ENCODE measurements around the gene ANKMY1. TPM values are rescaled to one million over a fixed set of nuclear protein-coding genes. Genes with fewer than 3 reads are reported as not detected.

ANKMY1 gene
- total and polyA plus RNA-seq, 7 experiments from 2014 or later = 7.7 to 83.4 (median 34.8) TPM

DNA sequence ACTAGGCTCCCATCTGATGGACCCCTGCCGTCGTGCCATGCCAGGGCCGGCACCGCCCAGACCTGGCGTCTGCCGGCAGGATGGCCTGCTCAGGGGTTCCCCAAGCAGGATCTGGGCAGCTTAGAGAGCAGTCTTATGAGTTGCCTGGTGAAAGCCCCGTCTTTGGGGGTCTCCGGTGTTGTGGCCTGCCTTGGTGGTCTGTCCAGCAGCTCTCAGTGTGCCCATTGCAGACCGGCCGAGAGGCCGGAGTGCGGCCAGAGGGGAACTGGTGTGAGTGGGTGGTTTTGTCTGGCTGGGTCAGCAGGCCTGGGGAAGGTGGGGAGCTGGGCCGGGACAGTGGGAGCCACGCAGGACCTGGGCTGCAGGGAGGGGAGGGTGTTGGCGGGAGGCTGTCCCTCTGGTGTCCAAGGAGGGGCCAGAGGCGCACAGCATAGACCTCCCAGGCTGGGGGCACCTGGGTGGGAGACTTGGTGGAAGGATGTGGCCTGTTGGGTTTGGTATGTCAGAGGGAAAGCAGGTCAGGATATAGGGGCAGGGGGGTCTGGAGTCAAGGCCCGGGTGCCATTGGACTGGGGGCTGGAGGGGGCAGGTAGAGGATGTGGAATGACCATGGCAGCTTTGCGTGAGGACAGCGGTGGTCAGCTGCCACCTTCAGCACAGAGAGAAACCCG is 105.9 kb downstream of the ANKMY1 start:
- intact Hi-C loops (cut with micrococcal nuclease) = no loop called here
- peak in 1 of 9 donors; percentile 4 for DNase-seq
- POLR2A ChIA-PET = no interaction called here
- ATAC-seq = no peak
- Mint-ChIP-seq H3K27me3 (peaks cover 37 to 61% (median 43%) of the 10 kb centered on the region in 5 donors), H3K4me1 (peaks cover 0 to 16% (median 9%) of the 10 kb centered on the region in 7 donors), H3K36me3 (no peaks in the 10 kb centered on the region), H3K27ac (peak overlapping the region in 1 of 9 donors; percentile 55), H3K4me3 (peak overlapping the region; percentile 25 to 83 (median 57)), H3K9me3 (peaks cover 0 to 3% (median 0%) of the 10 kb centered on the region in 11 donors)
- Histone ChIP-seq H3K4me3 (ENCODE audit: low read length) (no peak overlapping the region), H3K27ac (ENCODE audit: low read depth, low read length) (no peak overlapping the region), H3K9me3 (ENCODE audit: control insufficient read depth in 2 of 3, low read length in 3 of 3) (no peaks in the 10 kb centered on the region), H3K27me3 (ENCODE audit: control insufficient read depth in 2 of 2, insufficient read depth in 2 of 2, low read length in 2 of 2) (peaks cover 0 to 19% of the 10 kb centered on the region in 2 donors), H3K36me3 (ENCODE audit: control insufficient read depth in 2 of 3, insufficient read depth in 3 of 3, low read length in 3 of 3) (no peaks in the 10 kb centered on the region), H3K4me1 (ENCODE audit: control insufficient read depth in 2 of 2, insufficient read depth in 2 of 2, low read length in 2 of 2) (no peaks in the 10 kb centered on the region)
- CTCF ChIA-PET = no interaction called here

DNA sequence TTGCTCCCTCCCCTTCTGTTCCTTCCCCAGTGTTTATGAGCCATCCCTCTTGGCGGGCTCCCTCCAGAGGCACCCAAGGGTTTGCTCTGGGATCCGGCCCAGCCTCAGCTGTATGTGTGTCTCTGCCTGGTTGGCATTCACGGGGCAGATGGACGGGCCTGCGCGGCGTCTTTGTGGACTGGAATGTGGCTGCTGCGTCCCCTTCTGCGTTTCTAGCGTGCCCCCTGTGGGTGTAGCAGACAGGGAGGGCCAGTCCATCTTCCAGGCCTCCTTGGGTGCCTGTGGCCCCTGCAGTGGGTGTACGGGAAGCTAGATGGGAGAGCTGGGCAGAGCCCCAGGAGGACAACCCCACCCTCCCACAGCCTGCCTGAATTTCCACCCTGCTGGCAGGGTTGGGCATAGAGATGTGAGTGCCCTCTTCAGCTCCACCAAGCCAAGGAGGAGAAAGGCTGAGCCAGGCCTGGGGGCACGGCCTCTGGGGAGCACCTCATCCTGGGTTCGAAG is 106.6 kb downstream of the ANKMY1 start:
- intact Hi-C loops (cut with micrococcal nuclease) = no loop called here
- Mint-ChIP-seq H3K27ac (peak overlapping the region in 1 of 9 donors; percentile 37), H3K9me3 (peaks cover 0 to 3% (median 0%) of the 10 kb centered on the region in 11 donors), H3K4me3 (peak overlapping the region in 6 of 10 donors; percentile 6 to 83 (median 48)), H3K27me3 (peaks cover 37 to 61% (median 42%) of the 10 kb centered on the region in 5 donors), H3K4me1 (peaks cover 0 to 16% (median 9%) of the 10 kb centered on the region in 7 donors), H3K36me3 (no peaks in the 10 kb centered on the region)
- ChIA-PET CTCF (no interaction called here), POLR2A (no interaction called here)
- H3K4me1 ChIP-seq (ENCODE audit: control insufficient read depth in 2 of 2, insufficient read depth in 2 of 2, low read length in 2 of 2) = no peaks in the 10 kb centered on the region
- DNase-seq (peak in 1 of 9 donors; percentile 7), ATAC-seq (no peak)
- H3K36me3 ChIP-seq (ENCODE audit: control insufficient read depth in 2 of 3, insufficient read depth in 3 of 3, low read length in 3 of 3) = no peaks in the 10 kb centered on the region
- no peak overlapping the region for H3K4me3 ChIP-seq (ENCODE audit: low read length)
- H3K27ac ChIP-seq (ENCODE audit: low read depth, low read length) = no peak overlapping the region
- H3K27me3 ChIP-seq (ENCODE audit: control insufficient read depth in 2 of 2, insufficient read depth in 2 of 2, low read length in 2 of 2) = peaks cover 0 to 19% of the 10 kb centered on the region in 2 donors
- H3K9me3 ChIP-seq (ENCODE audit: control insufficient read depth in 2 of 3, low read length in 3 of 3) = no peaks in the 10 kb centered on the region

DNA sequence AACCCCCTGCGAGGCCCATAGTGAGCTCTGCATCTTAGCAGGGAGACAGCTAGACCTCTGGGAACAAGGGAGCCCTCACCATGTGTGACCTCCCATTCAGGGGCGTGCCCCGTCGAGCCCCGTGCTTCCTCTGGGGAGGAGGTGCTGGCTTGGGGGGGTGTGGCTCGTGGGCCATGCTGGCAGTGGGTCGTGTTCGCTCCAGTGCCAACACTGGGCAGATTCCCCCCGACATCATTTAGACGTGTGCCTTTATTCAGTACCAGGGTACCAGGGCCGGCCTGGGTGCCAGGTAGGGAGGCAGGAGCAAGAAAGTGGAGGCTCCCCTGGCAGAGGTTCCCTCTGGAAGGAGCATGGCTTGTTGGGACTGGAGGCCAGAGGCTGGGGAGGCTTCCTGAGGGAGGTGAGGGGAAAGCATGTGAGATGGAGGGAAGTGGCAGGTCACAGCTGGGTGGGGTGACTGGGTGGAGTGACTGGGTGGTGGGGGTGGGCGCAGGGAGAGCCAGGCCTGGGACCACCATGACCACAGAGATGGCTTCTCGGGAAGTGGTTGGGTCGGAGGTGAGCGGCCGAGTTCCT is 107.2 kb downstream of the ANKMY1 start:
- Histone ChIP-seq H3K27ac (ENCODE audit: low read depth, low read length) (no peak overlapping the region), H3K4me3 (ENCODE audit: low read length) (no peak overlapping the region), H3K27me3 (ENCODE audit: control insufficient read depth in 2 of 2, insufficient read depth in 2 of 2, low read length in 2 of 2) (peaks cover 0 to 19% of the 10 kb centered on the region in 2 donors), H3K9me3 (ENCODE audit: control insufficient read depth in 2 of 3, low read length in 3 of 3) (no peaks in the 10 kb centered on the region), H3K36me3 (ENCODE audit: control insufficient read depth in 2 of 3, insufficient read depth in 3 of 3, low read length in 3 of 3) (no peaks in the 10 kb centered on the region), H3K4me1 (ENCODE audit: control insufficient read depth in 2 of 2, insufficient read depth in 2 of 2, low read length in 2 of 2) (no peaks in the 10 kb centered on the region)
- no peaks in the 10 kb centered on the region for H3K36me3 Mint-ChIP-seq
- peaks cover 0 to 3% (median 0%) of the 10 kb centered on the region in 11 donors for H3K9me3 Mint-ChIP-seq
- peak overlapping the region in 2 of 9 donors; percentile 13 to 37 for H3K27ac Mint-ChIP-seq
- H3K4me3 Mint-ChIP-seq = peak overlapping the region in 5 of 10 donors; percentile 6 to 83 (median 41)
- ChIA-PET POLR2A (no interaction called here), CTCF (no interaction called here)
- DNase-seq = no peak
- intact Hi-C loops (cut with micrococcal nuclease) = no loop called here
- H3K27me3 Mint-ChIP-seq = peaks cover 38 to 61% (median 42%) of the 10 kb centered on the region in 5 donors
- H3K4me1 Mint-ChIP-seq = peaks cover 0 to 16% (median 9%) of the 10 kb centered on the region in 7 donors
- no peak for ATAC-seq

DNA sequence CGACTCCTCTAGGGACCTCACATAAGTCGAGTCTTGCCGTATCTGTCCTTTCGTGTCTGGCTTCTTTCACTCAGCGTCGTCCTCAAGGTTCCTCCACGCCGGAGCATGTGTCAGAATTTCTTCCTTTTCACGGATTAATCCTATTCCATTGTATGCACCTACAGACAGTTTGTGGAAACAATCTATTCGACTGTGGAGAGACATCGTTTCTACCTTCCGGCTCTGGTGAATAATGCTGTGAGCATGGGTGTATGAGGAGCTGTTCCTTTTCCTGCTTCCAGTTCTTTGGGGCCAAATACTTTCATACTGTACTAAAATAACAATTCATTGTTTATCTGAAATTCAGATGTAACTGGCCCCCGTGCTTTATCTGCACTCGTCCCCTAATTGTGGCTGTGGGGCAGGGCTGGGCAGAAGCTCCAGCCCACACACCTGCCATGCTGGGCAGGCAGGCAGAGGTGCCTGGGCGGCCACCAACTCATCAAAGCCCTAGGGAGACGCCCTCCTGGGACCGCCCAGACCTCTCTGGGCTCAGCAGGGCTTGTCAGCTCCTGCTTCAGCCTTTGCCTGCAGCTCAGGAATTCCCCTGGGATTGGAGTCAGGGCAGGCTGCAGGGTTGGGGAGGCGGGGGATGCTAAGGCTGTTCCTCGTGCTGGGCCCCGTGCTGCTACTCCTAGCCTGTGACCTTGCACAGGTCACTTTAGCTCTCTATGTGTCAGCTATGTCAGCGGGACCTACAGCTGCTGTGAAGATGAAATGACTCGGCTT is 107.8 kb downstream of the ANKMY1 start:
- no peak for ATAC-seq
- intact Hi-C loops (cut with micrococcal nuclease) = no loop called here
- DNase-seq = no peak
- Mint-ChIP-seq H3K27me3 (peaks cover 36 to 59% (median 39%) of the 10 kb centered on the region in 5 donors), H3K4me3 (peak overlapping the region in 1 of 10 donors; percentile 83), H3K9me3 (peaks cover 0 to 3% (median 0%) of the 10 kb centered on the region in 11 donors), H3K4me1 (peaks cover 0 to 12% (median 8%) of the 10 kb centered on the region in 7 donors), H3K36me3 (no peaks in the 10 kb centered on the region), H3K27ac (no peak overlapping the region)
- Histone ChIP-seq H3K9me3 (ENCODE audit: control insufficient read depth in 2 of 3, low read length in 3 of 3) (no peaks in the 10 kb centered on the region), H3K27ac (ENCODE audit: low read depth, low read length) (no peak overlapping the region), H3K27me3 (ENCODE audit: control insufficient read depth in 2 of 2, insufficient read depth in 2 of 2, low read length in 2 of 2) (peaks cover 0 to 15% of the 10 kb centered on the region in 2 donors), H3K4me3 (ENCODE audit: low read length) (no peak overlapping the region), H3K36me3 (ENCODE audit: control insufficient read depth in 2 of 3, insufficient read depth in 3 of 3, low read length in 3 of 3) (no peaks in the 10 kb centered on the region), H3K4me1 (ENCODE audit: control insufficient read depth in 2 of 2, insufficient read depth in 2 of 2, low read length in 2 of 2) (no peaks in the 10 kb centered on the region)
- POLR2A ChIA-PET = no interaction called here
- CTCF ChIA-PET = no interaction called here

DNA sequence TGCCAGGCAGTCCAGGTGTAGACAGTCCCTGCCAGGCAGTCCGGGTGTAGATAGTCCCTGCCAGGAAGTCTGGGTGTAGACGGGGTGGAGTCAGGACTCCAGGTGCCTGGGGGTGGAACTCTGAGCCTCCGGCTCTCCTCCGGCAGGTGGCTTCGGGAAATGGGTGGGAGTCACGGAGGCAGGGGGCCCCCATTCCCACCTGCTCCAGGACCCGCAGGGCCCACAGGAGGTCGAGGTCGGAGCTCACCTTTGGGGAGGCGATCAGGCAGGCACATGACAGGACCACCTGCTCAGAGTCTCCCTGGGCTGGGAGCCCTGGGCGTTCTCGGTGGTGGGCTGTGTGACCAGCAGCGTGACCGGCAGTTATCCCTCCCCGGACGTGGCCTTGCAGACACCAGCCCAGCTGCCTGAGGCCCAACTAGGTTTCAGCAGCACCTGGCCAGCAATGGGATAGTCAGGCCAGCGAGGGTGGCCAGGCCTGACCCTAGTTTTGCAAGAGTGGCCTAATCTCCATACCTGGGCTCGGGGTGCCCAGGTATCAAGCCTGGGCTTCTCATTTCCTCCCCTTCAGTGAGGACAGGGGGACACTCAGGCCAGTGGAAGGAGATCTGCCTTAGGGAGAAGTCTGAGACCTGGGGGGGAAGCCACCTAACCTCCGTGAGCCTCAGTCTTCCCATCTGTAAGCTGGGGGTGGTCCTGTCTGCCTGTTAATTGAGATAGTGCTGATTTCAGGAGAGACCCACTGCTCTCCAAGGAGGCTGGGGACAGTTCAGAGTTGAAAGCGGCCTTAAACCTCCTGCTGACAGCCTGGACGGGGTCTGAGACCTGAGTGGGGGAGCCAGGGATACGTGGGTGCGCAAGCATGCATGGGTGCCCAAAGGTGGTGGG is 109.2 kb downstream of the ANKMY1 start:
- Mint-ChIP-seq H3K27ac (no peak overlapping the region), H3K4me1 (peaks cover 0 to 5% (median 0%) of the 10 kb centered on the region in 7 donors), H3K9me3 (no peaks in the 10 kb centered on the region), H3K36me3 (no peaks in the 10 kb centered on the region), H3K27me3 (peaks cover 23 to 47% (median 30%) of the 10 kb centered on the region in 5 donors), H3K4me3 (no peak overlapping the region)
- DNase-seq (no peak), ATAC-seq (no peak)
- ChIA-PET CTCF (no interaction called here), POLR2A (no interaction called here)
- Histone ChIP-seq H3K4me3 (ENCODE audit: low read length) (no peak overlapping the region), H3K4me1 (ENCODE audit: control insufficient read depth in 2 of 2, insufficient read depth in 2 of 2, low read length in 2 of 2) (no peaks in the 10 kb centered on the region), H3K9me3 (ENCODE audit: control insufficient read depth in 2 of 3, low read length in 3 of 3) (no peaks in the 10 kb centered on the region), H3K27ac (ENCODE audit: low read depth, low read length) (no peak overlapping the region), H3K27me3 (ENCODE audit: control insufficient read depth in 2 of 2, insufficient read depth in 2 of 2, low read length in 2 of 2) (peaks cover 0 to 7% of the 10 kb centered on the region in 2 donors), H3K36me3 (ENCODE audit: control insufficient read depth in 2 of 3, insufficient read depth in 3 of 3, low read length in 3 of 3) (no peaks in the 10 kb centered on the region)
- intact Hi-C loops (cut with micrococcal nuclease) = no loop called here

DNA sequence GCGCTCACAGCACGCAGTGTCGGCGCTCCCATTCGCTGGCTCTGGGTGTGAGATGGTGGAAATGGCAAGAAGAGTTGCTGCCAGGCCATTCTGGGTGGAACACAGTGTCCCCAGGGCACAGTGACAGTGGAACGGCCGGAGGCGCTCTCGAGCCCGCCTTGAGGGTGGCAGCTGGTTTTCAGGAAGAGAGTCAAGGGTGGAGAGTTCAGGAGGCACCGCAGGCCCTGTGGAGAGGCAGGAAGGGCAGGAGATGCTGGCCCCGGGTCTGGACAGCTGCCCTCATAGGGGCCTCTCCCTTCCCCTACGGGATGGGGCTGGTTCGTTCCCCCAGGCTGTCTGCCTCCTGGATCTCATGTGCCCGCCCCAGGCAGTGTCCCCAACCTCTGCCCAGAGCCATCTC is 109.9 kb downstream of the ANKMY1 start:
- Mint-ChIP-seq H3K36me3 (no peaks in the 10 kb centered on the region), H3K4me3 (no peak overlapping the region), H3K27me3 (peaks cover 23 to 47% (median 30%) of the 10 kb centered on the region in 5 donors), H3K9me3 (no peaks in the 10 kb centered on the region), H3K27ac (no peak overlapping the region), H3K4me1 (peaks cover 0 to 5% (median 0%) of the 10 kb centered on the region in 7 donors)
- intact Hi-C loops (cut with micrococcal nuclease) = no loop called here
- Histone ChIP-seq H3K4me3 (ENCODE audit: low read length) (no peak overlapping the region), H3K27ac (ENCODE audit: low read depth, low read length) (no peak overlapping the region), H3K4me1 (ENCODE audit: control insufficient read depth in 2 of 2, insufficient read depth in 2 of 2, low read length in 2 of 2) (no peaks in the 10 kb centered on the region), H3K9me3 (ENCODE audit: control insufficient read depth in 2 of 3, low read length in 3 of 3) (no peaks in the 10 kb centered on the region), H3K27me3 (ENCODE audit: control insufficient read depth in 2 of 2, insufficient read depth in 2 of 2, low read length in 2 of 2) (peaks cover 0 to 7% of the 10 kb centered on the region in 2 donors), H3K36me3 (ENCODE audit: control insufficient read depth in 2 of 3, insufficient read depth in 3 of 3, low read length in 3 of 3) (no peaks in the 10 kb centered on the region)
- DNase-seq (no peak), ATAC-seq (no peak)
- POLR2A ChIA-PET = no interaction called here
- CTCF ChIA-PET = no interaction called here

All from naive thymus-derived CD4-positive, alpha-beta T cell (primary cell).